GM19240 (cell line): ENCODE results near the gene TMEM121.
"Not testable (repeated sequence)": the region's sequence is repeated elsewhere in the genome, so short reads cannot be mapped to it uniquely, and the experiment has no call there.

Experiments
- DNase-seq: peaks from one replicate; pipeline ENCODE4 v3.0.0; 2011; ENCODE audit warnings: low spot score; ENCODE audit not compliant: insufficient read length

Gene TMEM121

DNA sequence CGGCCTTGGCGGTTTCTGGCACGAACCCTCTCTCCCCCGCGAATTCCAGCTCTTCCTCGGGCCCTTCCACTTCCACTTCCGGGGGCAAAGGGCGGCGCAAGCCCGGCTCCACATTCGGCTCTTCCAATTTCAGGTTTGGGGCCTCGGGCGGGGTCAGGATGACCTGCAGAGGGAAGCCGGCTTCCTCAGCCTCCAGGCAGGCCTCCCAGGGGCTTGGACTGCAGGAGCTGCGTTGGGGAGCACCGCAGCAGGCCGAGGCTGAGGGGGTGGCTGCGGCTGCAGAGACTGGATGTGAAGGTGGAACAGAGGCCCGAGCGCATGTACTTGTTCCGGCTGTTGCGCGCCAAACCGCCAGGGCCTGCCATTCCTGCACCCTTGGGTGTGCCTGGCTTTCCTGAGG lies 20.7 kb downstream of the TMEM121 start:
- DNase-seq: not testable (repeated sequence)

DNA sequence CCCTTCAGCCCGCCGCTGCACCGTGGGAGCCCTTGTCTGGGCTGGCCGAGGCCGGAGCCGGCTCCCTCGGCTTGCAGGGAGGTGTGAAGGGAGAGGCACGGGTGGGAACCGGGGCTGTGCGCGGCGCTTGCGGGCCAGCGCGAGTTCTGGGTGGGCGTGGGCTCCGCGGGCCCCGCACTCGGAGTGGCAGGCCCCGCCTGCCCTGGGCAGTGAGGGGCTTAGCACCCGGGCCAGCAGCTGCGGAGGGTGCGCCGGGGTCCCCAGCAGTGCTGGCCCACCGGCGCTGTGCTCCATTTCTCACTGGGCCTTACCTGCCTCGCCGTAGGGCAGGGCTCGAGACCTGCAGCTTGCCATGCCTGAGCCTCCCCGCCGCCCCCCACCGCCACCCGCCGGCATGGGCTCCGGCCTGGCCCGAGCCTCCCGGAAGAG lies 21.4 kb downstream of the TMEM121 start:
- DNase-seq: no peak

DNA sequence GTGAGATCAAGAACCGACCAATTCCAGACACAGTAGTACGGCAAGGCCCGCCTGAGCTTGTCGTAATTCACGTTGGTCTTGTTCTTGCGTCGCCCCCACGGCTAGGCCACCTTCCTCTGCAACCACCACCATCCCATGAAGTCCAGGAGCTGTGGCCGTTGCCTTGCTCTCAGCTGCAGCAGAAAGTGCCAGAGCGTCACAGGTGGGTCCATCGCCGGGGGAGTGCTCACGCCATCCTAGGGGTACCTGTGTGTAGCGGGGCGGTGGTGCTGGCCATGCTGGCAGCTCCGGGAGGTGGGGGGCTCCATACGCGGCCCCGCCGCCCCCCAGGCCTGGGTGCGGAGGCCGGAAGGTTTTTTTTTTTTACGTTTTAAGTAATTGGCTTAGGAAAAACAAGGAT lies 23.1 kb downstream of the TMEM121 start:
- no peak for DNase-seq

DNA sequence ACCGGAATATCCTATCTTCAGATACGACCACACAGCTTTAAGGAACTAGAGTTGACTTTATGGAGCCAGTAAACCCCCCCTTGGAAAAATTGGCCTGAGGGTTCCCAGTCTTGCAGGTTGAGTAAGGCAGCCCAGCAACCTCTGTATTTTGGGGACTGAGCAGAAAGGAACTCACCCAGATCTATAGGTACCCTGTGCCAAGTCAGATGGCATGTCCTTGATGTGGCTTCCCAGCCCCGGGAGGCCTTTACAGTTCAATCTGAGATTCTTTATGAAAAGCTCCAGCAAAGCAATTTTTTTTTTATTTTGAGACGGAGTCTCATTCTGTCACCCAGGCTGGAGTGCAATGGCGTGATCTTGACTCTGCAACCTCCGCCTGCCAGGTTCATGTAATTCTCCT lies 27.6 kb downstream of the TMEM121 start:
- DNase-seq: no peak

DNA sequence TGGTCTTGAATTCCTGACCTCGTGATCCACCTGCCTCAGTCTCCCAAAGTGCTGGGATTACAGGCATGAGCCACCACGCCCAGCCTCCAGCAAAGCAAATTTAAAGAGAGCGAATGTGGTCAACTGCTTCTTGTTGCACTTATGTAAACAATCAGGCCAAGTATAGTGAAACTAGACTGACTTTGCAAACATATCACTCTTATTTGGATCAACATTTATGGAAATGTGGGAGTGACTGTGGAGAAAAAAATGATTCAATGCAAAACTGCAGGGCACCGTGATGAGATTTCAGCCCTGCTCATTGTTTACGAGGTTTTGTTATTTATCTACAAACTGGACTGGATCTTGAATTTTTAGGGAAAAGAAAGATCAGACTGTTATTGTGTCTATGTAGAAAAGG lies 28.1 kb downstream of the TMEM121 start:
- DNase-seq: no peak

DNA sequence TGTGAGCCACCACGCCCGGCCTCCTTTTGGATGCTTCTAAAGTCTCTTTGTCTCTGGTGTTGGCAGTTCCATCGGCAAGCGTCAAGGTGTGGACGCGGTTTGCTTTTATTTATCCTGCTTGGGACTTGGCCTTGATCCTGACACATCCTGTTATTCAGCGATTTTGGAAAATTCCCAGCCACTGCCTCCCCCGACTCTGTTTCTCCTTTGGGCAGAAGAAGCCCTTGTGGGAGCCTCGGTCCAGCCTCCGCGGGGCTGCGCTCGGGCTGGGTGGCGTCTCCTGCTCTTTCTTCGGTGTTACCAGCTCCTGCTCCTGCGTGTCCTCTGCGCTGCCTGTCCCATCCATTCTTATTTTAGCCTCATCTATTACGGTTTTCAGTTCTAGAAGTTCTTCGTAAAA lies 31.3 kb downstream of the TMEM121 start:
- not testable (repeated sequence) for DNase-seq

DNA sequence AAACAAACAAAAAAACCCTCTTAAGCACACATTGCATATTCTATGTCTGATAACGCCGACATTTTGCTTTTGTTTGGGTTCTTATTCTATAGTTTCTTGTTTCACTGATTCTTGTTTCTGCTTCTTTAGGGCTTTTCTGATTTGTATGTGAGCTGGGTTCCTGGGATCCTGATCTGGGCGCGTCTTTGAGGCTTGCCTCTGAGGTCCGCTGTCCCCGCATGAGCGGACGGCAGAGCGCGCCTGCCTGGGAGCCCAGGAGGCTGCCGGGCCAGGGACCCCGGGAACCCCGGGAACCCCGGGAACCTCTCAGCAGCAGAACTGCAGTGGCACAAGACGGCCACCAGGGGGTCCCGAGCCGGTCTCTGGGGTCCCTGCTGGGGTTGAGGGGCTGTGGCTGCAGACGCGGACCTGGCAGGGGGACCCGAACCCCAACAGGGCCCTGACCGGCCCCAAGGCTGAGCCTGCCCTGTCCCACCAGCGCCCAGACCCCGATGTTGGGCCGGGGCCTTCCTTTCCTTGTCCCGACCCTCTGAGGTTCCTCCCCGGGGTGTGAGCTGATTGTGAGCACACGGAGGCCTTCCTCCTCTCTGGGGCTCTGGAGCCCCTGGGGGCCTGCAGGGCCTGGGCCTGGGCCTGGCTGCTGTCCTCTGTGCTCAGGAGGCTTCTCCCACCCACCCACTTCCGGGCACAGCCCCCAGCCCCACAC lies 32.2 kb downstream of the TMEM121 start:
- not testable (repeated sequence) for DNase-seq

DNA sequence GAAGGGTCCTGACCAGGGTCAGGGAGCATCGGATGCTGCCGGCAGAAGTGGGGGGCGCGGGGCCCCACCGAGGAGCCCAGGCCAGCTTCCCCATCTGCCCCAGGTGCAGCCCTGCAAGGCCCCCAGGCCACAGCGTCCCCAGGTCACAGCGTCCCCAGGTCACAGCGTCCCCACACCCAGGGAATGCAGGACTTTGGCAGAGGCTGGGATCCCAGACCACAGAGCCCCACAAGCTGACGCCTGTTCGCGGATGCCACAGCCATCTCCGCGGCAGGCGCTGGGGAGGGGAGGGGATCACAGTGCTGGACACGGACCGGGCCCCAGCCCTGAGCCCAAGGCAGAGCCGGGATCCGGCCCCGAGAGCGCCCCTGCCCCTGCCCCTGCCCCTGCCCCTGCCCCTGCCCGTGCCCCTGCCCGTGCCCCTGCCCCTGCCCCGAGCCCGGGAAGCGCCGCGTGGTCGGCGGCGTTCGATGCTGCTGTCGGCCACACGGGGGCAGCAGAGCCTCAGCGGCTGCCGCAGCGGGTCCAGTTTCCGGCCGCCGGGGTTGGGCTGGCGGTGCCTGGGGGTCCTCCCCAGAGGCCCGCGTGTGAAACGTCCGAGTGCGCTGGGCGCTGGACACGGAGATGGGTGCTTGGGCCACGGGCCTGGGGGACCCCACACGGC lies 33.1 kb downstream of the TMEM121 start:
- not testable (repeated sequence) for DNase-seq

DNA sequence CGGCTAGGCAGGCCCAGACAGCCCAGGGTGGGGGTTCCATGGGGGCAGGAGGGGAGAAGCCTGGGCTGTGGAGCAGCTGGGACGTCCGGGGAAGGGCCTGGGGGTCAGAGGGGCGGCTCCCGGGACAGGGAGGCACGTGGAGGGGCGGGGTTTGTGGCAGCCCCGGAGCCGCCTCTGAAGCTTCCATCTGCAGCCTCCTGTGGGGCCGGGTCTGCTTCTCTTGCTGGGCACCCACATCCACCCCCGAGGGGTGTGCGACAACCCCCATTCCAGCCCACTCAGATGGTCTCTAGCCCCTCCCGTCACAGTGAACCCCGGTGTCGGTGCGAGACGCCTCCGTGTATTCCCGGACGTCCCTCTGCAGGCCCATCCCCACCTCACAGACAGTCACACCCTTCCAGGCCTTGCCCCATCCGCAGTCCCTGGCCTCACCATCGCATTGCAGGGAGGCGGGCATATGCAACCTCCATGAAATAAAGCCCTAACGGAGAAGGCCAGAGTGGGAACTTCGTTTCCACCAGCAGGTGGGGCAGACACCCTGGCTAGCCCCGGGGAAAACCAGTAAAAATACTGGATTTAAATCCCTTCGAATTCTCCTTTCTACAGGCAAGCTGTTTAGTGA lies 33.8 kb downstream of the TMEM121 start:
- not testable (repeated sequence) for DNase-seq

DNA sequence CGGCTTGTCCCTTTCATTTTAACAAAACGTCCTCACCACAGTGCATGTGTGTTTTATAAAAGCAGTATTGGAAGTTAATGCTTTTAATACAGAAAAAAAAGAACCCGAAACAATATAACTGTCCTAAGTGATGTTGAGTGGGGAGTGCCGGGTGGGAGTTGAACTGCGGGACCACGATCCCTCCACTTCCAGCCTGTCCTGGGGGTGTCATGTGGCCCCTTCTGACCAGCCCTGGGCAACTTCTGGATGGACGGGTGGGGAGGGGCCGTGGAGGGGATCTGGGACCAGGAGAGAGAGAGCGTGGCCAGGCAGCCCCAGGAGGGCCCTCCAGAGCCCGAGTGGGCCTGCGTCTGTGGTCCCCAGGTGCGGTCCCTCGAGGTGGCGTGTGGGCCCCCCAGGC lies 35.0 kb downstream of the TMEM121 start:
- DNase-seq: not testable (repeated sequence)

DNA sequence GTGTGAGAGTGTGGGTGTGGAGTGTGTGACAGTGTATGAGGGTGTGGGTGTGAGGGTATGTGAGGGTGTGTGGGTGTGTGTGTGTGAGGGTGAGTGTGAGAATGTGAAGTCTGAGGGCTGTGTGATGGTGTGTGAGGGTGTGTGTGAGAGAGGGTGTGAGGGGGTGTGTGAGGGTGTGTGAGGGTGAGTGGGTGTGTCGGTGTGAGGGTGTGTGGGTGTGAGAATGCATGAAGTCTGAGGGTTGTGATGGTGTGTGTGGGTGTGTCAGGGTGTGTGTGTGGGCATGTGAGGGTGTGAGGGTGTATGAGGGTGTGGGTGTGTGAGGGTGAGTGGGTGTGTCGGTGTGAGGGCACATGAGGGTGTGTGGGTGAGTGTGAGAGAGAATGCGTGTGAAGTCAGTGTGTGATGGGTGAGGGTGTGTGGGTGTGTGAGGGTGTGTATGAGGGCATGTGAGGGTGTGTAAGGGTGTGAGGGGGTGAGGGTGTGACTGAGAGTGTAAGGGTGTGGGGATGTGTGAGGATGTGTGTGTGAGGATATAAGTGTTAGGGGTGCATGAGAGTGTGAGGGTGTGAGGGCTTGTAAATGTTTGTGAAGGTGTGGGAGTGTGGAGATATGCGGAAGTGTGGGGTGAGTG lies 36.4 kb downstream of the TMEM121 start:
- DNase-seq: no peak

DNA sequence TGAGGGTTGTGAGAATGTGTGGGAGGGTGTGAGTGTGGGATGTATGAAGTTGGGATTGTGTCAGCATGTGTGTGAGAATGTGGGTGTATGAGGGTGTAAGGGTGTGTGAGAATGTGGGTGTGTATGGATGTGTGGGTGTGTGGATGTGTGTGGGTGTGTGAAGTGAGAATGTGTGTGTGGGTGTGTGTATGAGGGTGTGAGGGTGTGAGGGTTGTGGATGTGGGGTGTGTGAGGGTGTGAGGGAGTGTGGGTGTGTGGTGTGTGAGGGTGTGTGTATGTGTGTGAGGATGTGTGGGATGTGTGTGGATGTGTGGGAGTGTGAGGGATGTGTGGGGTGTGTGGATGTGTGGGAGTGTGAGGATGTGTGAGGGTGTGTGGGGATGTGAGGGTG lies 37.0 kb downstream of the TMEM121 start:
- DNase-seq: no peak

DNA sequence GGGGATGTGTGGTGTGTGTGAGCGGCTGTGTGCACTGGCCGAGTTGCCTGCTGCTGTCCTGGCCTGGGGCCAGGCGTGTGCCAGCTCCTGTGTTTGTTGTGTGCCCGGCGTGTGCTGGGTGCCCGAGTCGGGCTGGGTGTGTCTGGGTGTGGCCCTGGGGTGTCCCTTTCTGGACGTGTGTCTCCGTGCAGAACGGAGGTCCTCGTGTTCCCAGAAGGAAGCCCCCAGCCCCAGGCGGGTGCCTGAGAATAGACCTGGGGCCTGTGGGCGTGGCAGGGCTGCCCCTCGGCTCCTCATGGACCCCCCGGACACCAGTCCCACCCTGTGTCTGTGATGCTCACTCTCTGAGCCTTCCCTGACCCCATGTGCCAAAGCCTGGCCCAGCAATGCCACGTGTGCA lies 38.2 kb downstream of the TMEM121 start:
- DNase-seq: not testable (repeated sequence)

DNA sequence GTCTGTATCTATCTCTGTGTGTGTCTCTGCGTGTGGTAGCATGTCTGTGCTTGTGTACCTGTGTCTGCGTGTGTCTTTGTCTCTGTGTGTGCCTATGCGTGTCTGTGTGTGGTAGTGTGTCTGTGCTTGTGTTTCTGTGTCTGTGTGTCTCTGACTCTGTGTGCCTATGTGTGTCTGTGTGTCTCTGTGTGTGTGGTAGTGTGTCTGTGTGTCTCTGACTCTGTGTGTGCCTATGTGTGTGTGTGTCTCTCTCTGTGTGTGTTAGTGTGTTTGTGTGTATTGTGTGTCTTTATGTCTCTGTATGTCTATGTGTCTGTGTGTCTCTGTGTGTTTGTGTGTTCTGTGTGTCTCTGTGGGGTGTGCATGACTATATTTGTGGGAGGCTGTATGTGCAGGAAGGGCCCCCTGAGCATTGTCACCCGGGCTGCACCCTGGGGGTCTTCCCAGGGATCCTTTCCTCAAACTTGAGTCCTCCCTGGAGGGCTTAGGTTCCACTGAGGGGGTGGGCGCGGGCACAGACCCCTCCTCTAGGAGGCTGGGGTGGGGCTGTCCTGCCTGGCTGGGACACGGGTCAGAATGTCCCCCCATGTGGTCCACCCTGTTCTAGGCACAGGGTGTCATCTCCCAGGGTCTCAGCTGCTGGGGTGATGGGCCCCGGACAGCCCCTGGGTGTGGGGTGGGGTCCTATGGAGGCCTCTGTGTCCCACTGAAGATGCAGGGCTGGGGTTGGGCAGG lies 39.0 kb downstream of the TMEM121 start:
- DNase-seq: not testable (repeated sequence)

DNA sequence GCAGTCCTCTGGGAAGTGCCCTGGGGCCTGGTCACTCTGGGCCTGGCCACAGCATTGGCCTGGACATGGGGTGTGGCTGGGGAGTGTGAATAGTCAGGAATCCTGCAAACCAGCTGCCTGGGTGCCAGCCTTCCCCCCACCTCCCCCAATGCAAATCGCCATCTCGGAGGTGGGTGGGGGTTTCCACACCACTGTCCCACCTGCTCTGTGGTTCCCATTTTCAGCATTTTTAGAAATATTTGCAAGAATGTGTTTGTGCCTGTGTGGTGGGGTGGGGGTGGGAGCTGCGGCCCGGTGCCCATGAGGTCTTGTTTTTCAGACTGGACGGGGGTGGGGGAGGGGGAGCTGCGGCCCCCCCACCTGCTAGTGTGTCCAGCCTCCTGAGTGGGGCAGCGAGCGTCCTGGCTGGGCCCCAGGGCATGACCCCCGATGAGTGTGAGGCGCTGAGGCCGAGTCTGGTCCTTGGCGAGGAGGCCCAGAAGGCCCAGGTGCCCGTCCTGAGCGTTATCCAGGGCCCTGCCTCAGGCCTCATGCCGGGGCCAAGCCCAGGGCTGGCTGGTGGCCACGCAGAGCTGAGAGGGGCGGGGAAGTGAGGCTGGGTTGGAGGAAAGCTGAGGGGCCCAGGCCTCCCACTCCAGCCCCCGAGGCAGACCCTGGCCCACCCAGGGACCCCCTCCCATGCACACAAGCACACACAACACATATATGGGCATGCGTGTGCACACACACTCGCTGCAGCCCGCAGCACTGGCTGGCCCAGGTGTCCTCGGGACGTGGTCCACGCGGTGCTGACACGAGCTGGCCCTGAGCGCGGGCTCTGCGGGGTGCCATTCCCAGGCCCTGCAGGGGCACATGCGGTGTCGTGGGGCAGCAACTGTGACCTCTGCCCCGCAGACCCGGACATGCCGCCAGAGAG lies 40.1 kb downstream of the TMEM121 start:
- not testable (repeated sequence) for DNase-seq

DNA sequence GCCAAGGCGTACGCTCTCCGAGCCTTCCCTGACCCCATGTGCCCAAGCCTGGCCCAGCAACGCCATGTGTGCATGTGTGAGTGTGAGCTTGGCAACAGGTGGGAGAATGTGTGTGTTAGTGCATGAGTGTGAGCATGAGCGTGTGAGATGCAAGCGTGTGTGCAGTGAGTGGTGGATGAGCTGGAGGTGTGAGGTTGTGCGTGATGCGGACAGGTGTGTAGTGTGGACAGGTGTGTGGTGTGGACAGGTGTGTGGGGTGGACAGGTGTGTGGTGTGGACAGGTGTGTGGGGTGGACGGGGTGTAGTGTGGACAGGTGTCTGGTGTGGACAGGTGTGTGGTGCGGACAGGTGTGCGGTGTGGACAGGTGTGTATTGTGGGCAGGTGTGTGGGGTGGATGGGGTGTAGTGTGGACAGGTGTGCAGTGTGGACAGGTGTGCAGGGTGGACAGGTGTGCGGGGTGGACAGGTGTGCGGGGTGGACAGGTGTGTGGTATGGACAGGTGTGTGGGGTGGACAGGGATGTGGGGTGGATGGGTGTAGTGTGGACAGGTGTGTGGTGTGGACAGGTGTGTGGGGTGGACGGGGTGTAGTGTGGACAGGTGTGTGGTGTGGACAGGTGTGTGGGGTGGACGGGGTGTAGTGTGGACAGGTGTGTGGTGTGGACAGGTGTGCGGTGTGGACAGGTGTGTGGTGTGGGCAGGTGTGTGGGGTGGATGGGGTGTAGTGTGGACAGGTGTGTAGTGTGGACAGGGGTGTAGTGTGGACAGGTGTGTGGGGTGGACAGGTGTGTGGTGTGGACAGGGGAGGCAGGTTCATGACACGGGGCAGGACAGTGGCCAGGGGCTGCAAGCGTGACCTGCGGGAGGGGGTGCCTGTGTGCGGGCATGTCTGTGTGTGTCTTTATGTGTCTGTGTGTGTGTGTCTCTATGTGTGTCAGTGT lies 41.1 kb downstream of the TMEM121 start:
- DNase-seq: not testable (repeated sequence)

DNA sequence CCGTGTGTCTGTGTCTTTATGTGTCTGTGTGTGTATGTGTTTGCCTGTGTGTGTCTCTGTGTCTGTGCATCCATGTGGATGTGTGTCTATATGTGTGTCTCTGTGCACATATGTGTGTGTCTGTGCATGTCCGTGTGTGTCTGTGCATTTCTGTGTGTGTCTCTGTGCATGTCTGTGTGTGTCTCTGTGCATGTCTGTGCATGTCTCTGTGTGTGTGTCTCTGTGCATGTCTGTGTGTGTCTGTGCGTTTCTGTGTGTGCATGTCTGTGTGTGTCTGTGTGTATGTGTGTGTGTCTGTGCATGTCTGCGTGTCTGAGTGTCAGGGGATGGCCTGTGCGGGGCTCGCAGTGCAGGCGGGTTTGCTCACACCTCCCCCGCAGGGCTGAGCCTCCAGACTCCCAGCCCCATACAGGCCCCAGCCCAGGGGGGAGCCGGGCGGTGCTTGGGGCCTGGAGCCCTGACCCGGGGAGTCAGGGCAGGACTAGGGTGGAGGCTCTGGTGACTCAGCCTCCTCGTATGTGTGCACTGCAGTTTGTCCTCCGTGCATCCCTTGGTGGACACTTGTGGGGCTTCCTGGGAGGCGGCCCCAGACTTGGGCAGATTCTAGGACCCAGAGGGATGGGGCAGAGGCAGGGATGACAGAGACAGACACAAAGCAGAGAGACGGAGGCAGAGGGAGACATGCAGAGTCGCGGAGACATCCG lies 41.9 kb downstream of the TMEM121 start:
- not testable (repeated sequence) for DNase-seq
